Measurements from ENCODE around the gene PCYT2.

Gene PCYT2

DNA sequence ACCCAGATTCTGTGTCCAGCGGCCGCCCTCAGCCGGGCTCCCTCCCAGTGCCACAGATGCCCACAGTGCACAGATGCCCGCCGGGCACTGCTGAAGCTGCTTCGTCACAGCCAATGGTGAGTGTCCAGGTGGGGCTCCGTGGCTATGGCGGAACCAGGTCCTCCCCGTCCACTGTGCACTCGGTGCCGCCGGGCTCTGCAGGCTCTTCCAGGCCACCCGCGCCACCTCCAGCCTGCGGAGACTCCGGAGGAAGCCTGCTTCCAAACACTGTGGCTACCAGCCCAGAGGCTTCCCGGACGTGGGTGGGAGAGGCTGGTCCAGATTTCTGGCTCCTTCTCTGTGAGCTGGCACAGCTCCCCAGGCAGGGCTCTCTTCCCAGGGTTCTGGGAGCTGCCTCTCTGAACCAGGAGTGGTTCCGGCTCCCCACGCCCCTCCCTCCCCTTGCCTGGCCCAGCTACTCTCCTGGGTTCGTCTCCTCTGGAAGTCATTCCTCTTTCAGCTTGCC is 28.7 kb upstream of the PCYT2 start:
- Histone ChIP-seq H2AFZ (ENCODE audit: low read length) (no peak overlapping the region), H3K4me2 (ENCODE audit: low read length) (no peak overlapping the region), H3K27ac (ENCODE audit: low read depth, low read length, poor library complexity, severe bottlenecking) (no peak overlapping the region), H3K4me3 (ENCODE audit: low read depth, low read length, poor library complexity, severe bottlenecking) (no peak overlapping the region), H3K9me3 (ENCODE audit: low read length) (no peaks in the 10 kb centered on the region), H3K79me2 (ENCODE audit: insufficient read depth, low read length) (no peaks in the 10 kb centered on the region), H3K36me3 (ENCODE audit: insufficient read depth, low read length) (no peaks in the 10 kb centered on the region), H4K20me1 (ENCODE audit: insufficient read depth, low read length) (no peaks in the 10 kb centered on the region), H3F3A (ENCODE audit: insufficient read depth, low read length) (no peaks in the 10 kb centered on the region), H3K9ac (ENCODE audit: low read length) (no peak overlapping the region), H3K4me1 (ENCODE audit: insufficient read depth, low read length, severe bottlenecking) (peaks cover 18% of the 10 kb centered on the region), H3K9me2 (ENCODE audit: low read depth, low read length) (no peaks in the 10 kb centered on the region), H3K27me3 (ENCODE audit: insufficient read depth, low read length) (0 out of 2 replicates have a peak, but pooled peaks cover 9% of the 10 kb centered on the region)
- TF ChIP-seq, protein P1, sequence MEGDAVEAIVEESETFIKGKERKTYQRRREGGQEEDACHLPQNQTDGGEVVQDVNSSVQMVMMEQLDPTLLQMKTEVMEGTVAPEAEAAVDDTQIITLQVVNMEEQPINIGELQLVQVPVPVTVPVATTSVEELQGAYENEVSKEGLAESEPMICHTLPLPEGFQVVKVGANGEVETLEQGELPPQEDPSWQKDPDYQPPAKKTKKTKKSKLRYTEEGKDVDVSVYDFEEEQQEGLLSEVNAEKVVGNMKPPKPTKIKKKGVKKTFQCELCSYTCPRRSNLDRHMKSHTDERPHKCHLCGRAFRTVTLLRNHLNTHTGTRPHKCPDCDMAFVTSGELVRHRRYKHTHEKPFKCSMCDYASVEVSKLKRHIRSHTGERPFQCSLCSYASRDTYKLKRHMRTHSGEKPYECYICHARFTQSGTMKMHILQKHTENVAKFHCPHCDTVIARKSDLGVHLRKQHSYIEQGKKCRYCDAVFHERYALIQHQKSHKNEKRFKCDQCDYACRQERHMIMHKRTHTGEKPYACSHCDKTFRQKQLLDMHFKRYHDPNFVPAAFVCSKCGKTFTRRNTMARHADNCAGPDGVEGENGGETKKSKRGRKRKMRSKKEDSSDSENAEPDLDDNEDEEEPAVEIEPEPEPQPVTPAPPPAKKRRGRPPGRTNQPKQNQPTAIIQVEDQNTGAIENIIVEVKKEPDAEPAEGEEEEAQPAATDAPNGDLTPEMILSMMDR (IDR thresholded peaks at IDR 0.05; ENCODE audit: low read length), result no peak
- TF ChIP-seq EZH2 (IDR thresholded peaks at IDR 0.05; ENCODE audit: borderline replicate concordance, low read length), result no peak

DNA sequence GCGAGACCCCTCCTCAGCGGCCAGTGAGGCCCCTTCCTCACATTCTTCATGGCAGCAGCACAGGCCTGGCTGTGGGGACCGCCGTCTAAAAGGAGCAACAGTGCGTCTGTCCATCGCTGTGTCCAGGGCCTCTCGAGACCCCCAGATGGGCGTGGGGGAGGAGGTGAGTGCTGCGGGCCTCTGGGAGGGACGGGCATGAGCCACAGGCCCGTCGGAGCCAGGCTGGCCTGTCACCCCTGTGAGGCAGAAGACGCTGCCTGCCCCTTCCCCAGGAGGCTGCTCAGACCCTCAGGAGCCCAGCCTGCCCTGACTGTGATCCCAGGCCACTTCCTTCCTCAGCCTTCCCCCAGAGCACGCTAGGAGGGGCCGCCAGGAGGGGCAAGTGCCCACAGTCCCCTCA is 28.0 kb upstream of the PCYT2 start:
- Histone ChIP-seq H4K20me1 (ENCODE audit: insufficient read depth, low read length) (no peaks in the 10 kb centered on the region), H3K4me2 (ENCODE audit: low read length) (no peak overlapping the region), H3K9ac (ENCODE audit: low read length) (no peak overlapping the region), H3K36me3 (ENCODE audit: insufficient read depth, low read length) (no peaks in the 10 kb centered on the region), H3K27me3 (ENCODE audit: insufficient read depth, low read length) (0 out of 2 replicates have a peak, but pooled peaks cover 3% of the 10 kb centered on the region), H3K4me3 (ENCODE audit: low read depth, low read length, poor library complexity, severe bottlenecking) (no peak overlapping the region), H3K4me1 (ENCODE audit: insufficient read depth, low read length, severe bottlenecking) (peaks cover 18% of the 10 kb centered on the region), H3K79me2 (ENCODE audit: insufficient read depth, low read length) (no peaks in the 10 kb centered on the region), H3K9me3 (ENCODE audit: low read length) (no peaks in the 10 kb centered on the region), H3K9me2 (ENCODE audit: low read depth, low read length) (no peaks in the 10 kb centered on the region), H3F3A (ENCODE audit: insufficient read depth, low read length) (no peaks in the 10 kb centered on the region), H3K27ac (ENCODE audit: low read depth, low read length, poor library complexity, severe bottlenecking) (no peak overlapping the region), H2AFZ (ENCODE audit: low read length) (no peak overlapping the region)
- TF ChIP-seq, protein P1 (IDR thresholded peaks at IDR 0.05; ENCODE audit: low read length), result no peak
- TF ChIP-seq EZH2 (IDR thresholded peaks at IDR 0.05; ENCODE audit: borderline replicate concordance, low read length), result no peak

DNA sequence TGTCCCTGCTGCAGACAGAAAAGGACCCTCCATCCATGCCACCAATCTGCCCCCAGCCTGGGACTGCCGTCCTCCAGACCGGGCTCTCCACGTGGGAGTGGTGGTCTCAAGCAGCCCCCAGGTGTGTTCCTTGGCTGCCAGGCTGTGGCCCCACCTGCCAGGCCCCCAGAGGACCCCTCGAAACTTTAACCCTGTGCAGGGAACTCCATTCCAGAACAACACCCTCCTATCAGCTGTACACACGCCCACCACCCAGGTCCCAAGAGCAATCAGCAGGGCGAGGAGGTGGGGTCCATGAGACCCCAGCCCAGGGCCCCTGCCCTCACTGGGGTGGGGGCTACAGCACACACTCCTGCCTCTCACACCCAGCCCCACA is 24.5 kb upstream of the PCYT2 start:
- H3K36me3 ChIP-seq (ENCODE audit: insufficient read depth, low read length), result no peaks in the 10 kb centered on the region
- H3K4me3 ChIP-seq (ENCODE audit: low read depth, low read length, poor library complexity, severe bottlenecking), result no peak overlapping the region
- H3K79me2 ChIP-seq (ENCODE audit: insufficient read depth, low read length), result no peaks in the 10 kb centered on the region
- no peak overlapping the region for H3K9ac ChIP-seq (ENCODE audit: low read length)
- H3F3A ChIP-seq (ENCODE audit: insufficient read depth, low read length), result no peaks in the 10 kb centered on the region
- H2AFZ ChIP-seq (ENCODE audit: low read length), result no peak overlapping the region
- H4K20me1 ChIP-seq (ENCODE audit: insufficient read depth, low read length), result no peaks in the 10 kb centered on the region
- no peak overlapping the region for H3K4me2 ChIP-seq (ENCODE audit: low read length)
- H3K9me3 ChIP-seq (ENCODE audit: low read length), result no peaks in the 10 kb centered on the region
- TF ChIP-seq, protein P1 (IDR thresholded peaks at IDR 0.05; ENCODE audit: low read length), result no peak
- no peak for TF ChIP-seq EZH2 (IDR thresholded peaks at IDR 0.05; ENCODE audit: borderline replicate concordance, low read length)
- H3K27me3 ChIP-seq (ENCODE audit: insufficient read depth, low read length), result peaks cover 3% of the 10 kb centered on the region; the same call in 1 of the 2 replicates
- H3K4me1 ChIP-seq (ENCODE audit: insufficient read depth, low read length, severe bottlenecking), result peaks cover 12% of the 10 kb centered on the region
- H3K9me2 ChIP-seq (ENCODE audit: low read depth, low read length), result no peaks in the 10 kb centered on the region
- H3K27ac ChIP-seq (ENCODE audit: low read depth, low read length, poor library complexity, severe bottlenecking), result no peak overlapping the region

Data from OCI-LY1 (cell line).